ENCODE measurements around the gene DDRGK1.

GRCh38 chr20:3188823-3189413 lies 15.6 kb downstream of the DDRGK1 start:
- TF ChIP-seq, protein P1, sequence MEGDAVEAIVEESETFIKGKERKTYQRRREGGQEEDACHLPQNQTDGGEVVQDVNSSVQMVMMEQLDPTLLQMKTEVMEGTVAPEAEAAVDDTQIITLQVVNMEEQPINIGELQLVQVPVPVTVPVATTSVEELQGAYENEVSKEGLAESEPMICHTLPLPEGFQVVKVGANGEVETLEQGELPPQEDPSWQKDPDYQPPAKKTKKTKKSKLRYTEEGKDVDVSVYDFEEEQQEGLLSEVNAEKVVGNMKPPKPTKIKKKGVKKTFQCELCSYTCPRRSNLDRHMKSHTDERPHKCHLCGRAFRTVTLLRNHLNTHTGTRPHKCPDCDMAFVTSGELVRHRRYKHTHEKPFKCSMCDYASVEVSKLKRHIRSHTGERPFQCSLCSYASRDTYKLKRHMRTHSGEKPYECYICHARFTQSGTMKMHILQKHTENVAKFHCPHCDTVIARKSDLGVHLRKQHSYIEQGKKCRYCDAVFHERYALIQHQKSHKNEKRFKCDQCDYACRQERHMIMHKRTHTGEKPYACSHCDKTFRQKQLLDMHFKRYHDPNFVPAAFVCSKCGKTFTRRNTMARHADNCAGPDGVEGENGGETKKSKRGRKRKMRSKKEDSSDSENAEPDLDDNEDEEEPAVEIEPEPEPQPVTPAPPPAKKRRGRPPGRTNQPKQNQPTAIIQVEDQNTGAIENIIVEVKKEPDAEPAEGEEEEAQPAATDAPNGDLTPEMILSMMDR (conservative IDR thresholded peaks at IDR 0.05; ENCODE audit: low read depth, low read length), result no peak
- no peak for TF ChIP-seq EZH2 (IDR thresholded peaks at IDR 0.05; ENCODE audit: borderline replicate concordance, low read depth, low read length, poor library complexity, severe bottlenecking)
